Activated CD4-positive, alpha-beta T cell treated with anti-CD3 and anti-CD28 coated beads, Interleukin-2, amount 50 U/mL, for 48 hours (primary cell): ENCODE measurements around the gene XIAP.

Experiments
- DNase-seq, 2 experiments: peaks; one replicate each; pipeline ENCODE4 v3.0.0-alpha.2; 2020

XIAP gene

DNA sequence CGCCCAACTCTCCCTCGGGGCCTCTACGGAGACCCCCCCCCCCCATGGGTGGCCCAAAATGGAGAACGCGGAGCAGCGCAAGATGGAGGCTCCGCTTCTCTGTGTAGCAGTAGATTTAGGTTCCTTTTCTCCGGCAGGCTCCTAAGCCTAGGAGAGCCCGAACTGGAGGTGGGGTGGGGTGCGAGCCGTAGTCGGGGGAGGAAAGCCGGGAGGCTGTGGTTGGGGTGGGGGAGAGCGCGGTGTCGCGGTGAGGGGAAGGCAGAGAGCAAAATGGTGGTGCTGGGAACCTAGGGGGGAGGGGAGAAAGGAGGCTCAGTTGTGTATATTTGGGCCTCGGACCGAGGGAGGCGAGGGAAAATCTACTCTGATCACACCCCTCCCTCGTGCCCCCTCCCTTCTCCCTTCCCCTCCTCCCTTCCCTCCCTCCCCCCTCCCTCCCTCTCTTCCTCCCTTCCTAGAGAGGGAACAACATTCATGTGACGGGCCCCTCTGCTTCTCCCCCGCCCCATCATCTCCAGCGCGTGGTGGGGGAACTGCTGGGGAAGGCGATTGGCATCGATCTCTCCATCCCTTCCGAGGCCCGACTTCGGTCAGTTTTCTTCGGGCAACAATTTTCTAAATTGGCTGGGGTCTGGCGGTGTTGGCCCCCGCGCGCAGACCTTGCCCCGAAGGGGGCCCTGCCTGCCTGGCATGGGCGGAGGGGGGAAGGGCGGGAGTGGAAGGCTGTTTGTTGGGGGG, 101.6 kb downstream of the XIAP start, which contains the start of gene STAG2:
Gene STAG2 (plus strand): TSS at position 439 of the 738 bp plus-strand sequence. CDS start 60,922 bp downstream, outside the sequence.
- peak; percentile 61 to 71 for DNase-seq

DNA sequence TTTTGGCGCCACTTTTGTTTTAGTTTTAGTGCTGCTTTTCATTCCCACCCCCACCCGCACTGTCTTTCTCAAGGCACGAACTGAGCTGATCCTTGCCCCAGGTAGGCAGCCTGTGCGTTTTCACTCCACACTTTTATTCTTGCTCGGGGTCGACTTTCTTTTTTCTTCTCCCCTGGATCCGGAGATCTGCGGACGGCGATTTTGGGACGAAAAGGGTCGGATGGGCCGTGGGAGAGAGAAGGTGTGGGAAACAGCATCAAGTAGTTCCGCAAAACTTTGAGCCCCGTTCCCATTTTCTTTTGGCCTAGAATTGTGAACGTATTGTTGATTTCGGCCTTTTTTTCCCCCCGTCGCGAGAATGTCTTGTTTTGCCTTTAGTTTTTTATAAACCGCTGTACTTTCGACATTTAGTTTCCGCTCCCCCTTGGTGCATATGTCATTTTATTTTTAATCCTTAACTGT, 102.2 kb downstream of the XIAP start:
- DNase-seq = no peak

DNA sequence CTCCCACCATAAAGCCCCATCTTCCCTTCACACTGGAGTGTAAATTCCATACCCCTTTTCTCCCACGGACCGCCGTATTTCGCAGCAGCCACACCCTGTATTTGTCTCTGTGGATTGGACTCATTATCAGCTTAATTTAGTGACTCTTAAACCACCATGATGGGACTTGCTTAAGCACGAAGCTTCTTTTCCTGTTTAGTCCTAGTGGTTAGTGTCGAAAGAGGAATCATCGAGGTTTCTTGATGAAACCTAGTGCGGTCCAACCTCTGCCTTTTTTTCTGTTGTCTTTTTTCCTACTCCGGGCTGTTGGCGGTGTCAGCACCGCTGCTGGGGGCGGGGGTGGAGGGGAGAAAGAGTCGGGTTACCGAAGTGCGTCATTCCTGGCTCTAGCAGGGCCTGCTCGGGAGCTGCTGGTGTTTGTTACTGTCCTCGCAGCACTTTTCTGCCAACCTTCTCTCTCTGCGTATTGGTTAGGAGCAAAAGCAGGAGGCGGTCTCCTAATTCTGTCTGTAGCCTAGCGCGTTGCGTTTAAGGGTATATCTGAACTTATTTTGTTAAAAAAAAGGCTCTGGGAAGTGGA, 103.0 kb downstream of the XIAP start:
- peak; percentile 80 to 86 for DNase-seq
